Activated naive CD4-positive, alpha-beta T cell treated with Interleukin-2 at 50 U/mL for 16 hours (primary cell): ENCODE data around the gene RASA4.
"Not testable (repeated sequence)": the region's sequence is repeated elsewhere in the genome, so short reads cannot be mapped to it uniquely, and the experiment has no call there.

ENCODE experiments used
- DNase-seq: peaks from one replicate; pipeline ENCODE4 v3.0.0-alpha.2; 2020

RASA4 gene

GRCh38 chr7:102616507-102617125 lies at the start of gene RASA4:
RASA4 (minus strand) TSS chr7:102616756; CDS start chr7:102616689, 67 bp downstream.
- peak; percentile 34 for DNase-seq

GRCh38 chr7:102664765-102665164 lies 48.2 kb upstream of the RASA4 start:
- not testable (repeated sequence) for DNase-seq

DNA sequence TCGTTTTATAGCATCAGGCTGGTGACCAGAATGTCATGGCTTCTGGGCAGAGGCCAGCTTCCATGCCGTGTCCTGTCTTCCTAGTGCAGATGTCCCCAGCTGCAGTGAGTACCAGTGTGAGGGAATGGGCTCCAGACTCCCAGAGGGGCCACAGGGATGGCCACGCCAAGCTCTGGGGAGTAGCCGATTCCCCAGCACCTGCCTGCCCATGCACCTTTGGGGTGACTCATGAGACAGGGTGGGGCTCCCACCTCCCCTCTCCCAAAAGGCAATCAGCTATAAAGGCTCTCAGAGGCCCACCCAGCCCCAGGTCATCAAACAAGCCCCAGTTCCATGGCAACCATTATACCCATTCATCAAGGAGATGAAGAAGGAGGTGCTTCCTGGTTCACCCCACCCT lies 33.4 kb upstream of the RASA4 start, which contains the start of gene SPDYE2B:
Gene SPDYE2B (plus strand): TSS at position 396 of the 400 bp plus-strand sequence. CDS start 2,030 bp downstream, outside the sequence.
- not testable (repeated sequence) for DNase-seq

DNA sequence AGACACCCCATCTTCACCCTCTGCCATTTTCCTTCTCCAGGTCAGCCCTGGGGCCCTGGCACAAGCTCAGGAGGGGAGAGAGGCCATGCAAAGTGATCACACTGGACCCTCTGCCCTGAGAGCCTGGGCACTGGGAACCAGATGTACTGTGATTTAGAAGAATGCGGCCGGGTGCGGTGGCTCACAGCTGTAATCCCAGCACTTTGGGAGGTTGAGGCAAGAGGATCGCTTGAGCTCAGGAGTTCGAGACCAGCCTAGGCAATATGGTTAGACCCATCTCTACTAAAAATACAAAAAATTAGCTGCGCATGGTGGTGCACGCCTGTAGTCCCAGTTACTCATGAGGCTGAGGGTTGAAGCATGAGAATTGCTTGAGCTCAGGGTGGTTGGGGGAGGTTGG lies 31.3 kb upstream of the RASA4 start:
- not testable (repeated sequence) for DNase-seq

DNA sequence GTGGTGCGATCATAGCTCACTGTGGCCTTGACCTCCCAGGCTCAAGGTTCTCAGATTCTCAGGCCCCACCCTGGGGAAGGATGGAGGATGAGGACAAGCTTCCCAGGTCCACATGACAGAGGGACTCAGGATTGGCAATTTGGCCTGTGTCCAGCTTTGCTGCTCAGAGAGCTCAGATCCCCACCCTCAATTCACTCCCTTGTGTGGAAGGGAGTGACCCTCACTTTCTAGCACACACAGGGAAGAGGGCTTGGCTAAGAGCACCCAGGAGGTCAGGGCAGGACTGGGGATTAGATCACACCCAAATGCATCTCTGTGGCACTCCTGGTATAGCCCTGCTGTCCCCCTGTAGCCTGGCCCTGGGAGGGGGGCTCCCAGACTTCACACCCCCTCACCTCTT lies 26.8 kb upstream of the RASA4 start:
- DNase-seq, result not testable (repeated sequence)

GRCh38 chr7:102642691-102643090 lies 26.1 kb upstream of the RASA4 start, which contains the start of gene UPK3BL1:
UPK3BL1 (minus strand) TSS chr7:102642791; CDS start chr7:102642741, 50 bp downstream.
- not testable (repeated sequence) for DNase-seq

DNA sequence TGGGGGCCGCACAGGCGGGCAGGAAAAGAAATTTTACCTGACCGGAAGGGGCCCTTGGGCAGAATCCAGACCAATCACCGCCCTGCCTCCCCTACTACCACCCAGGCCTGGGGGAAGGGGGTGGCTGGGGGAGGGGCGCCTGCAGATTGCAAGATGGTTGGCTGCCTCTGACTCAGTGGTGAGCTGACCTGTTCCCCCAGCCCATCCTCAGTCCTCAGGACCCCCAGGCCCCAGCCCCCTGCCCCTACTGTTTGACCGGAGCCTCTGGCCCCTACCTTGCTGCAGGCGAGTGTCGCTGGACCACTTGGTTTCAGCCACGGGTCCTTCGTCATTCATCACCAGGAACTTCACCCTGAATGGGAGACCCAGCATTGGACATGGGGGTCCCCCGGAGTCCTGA lies 22.3 kb upstream of the RASA4 start:
- not testable (repeated sequence) for DNase-seq

GRCh38 chr7:102636956-102637355 lies 20.4 kb upstream of the RASA4 start:
- not testable (repeated sequence) for DNase-seq

DNA sequence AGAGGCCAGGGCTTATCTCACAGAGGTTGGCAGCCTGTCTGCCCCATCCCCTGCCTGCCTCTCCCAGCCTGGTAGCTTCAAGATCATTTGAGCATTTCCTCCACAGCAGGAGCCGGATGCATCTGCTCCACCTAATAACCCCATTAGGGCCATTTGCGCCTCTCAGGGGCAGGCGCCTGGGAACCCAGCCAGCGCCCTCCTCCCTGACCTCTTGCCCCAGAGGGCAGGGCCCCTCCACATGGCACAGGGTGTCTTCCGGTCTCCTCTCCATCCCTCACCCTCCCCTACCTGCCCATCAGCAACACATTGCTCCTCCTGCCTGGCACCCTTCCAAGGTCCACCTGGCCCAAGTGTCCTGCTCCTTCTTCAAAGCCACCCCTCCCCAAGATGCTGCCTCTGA lies 18.8 kb upstream of the RASA4 start:
- not testable (repeated sequence) for DNase-seq

DNA sequence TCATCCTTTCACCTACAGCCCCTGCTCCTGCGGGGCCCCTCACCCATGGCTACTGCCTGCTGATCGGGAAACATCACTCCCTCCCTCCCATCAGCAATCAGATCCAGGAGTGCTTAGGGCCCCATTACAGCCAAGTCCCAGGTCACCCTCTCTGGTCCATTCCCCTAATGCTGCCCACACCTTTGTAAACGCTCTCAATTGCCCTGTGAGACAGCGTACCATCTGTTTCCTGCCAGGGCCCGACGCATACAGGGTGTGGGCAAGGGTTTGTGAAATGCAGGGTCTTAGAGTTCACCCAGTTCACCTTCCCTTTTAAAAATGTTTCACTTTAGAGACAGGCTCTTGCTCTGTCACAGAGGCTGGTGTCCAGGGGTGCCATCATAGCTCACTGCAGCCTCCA lies 17.7 kb upstream of the RASA4 start:
- DNase-seq, result not testable (repeated sequence)

- not testable (repeated sequence) for DNase-seq
These were observed 14.1 kb upstream of the RASA4 start for GRCh38 chr7:102630622-102631021.

DNA sequence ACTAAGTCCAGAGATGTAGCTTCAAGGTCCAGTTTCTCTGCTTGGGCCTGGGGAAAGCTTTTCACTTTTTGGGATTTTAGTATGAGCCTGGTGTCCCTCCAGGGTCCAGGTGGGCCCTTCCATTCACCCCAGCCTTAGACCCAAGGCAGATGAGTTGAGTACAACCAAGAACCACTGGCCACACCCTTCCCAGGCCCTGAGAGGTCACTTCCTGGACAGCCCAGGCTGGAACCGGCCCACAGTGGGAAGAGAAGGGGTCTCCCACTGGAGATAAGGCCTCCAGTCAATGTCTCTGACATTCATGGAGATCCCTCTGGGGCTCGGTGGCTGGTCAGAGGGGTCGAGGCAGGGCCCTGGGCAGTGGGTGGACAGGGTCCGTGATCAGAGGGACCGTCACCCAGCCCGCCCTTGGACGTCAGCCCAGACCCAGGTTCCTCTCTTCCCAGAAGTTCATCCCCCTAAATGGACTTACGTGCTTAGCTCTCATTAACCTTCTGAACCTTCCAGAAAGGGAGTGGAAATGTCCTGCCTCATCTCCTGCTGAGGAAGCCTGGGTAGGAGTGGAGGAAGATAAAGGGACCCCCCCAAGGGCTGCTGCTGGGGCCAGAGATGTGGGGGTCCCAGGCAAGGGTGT lies 10.8 kb upstream of the RASA4 start:
- DNase-seq, result not testable (repeated sequence)

DNA sequence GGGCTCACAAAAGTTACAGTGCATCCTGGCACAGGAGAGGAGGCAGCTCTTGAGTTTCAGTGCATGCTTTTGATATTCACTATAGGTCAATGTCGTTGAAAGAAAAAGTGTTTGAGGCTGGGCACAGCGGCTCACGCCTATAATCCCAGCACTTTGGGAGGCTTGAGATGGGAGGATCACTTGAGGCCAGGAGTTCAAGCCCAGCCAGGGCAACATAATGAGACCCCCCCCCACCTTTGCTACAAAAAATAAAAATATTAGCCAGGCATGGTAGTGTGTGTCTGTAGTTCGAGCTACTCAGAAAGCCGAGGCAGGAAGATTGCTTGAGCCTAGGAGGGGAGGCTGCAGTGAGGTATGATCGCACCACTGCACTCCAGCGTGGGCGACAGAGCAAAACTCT lies 1.6 kb upstream of the RASA4 start:
- not testable (repeated sequence) for DNase-seq

DNA sequence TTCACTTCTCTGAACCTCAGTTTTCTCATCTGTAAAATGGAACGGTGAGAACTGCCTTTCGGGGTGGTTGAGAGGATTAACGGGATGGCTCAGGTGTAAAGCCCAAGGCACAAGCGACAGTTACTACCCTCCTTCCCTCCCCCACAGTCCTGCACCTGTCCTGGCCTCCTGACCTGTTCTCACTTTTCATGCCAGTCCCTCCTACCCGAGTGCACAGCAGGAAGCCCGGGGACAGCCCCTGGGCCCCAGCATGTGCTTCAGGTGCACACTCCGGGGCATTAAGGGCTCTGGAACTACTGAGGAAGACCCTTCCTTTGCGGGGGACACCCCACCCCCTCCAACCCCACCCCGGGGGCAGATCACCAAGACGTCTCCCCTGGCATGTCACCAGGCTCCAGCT lies 626 bp downstream of the RASA4 start:
- not testable (repeated sequence) for DNase-seq

GRCh38 chr7:102614873-102615272 lies 1.7 kb downstream of the RASA4 start:
- not testable (repeated sequence) for DNase-seq

- DNase-seq, result not testable (repeated sequence)
These were observed 2.2 kb downstream of the RASA4 start for GRCh38 chr7:102614346-102614697.

DNA sequence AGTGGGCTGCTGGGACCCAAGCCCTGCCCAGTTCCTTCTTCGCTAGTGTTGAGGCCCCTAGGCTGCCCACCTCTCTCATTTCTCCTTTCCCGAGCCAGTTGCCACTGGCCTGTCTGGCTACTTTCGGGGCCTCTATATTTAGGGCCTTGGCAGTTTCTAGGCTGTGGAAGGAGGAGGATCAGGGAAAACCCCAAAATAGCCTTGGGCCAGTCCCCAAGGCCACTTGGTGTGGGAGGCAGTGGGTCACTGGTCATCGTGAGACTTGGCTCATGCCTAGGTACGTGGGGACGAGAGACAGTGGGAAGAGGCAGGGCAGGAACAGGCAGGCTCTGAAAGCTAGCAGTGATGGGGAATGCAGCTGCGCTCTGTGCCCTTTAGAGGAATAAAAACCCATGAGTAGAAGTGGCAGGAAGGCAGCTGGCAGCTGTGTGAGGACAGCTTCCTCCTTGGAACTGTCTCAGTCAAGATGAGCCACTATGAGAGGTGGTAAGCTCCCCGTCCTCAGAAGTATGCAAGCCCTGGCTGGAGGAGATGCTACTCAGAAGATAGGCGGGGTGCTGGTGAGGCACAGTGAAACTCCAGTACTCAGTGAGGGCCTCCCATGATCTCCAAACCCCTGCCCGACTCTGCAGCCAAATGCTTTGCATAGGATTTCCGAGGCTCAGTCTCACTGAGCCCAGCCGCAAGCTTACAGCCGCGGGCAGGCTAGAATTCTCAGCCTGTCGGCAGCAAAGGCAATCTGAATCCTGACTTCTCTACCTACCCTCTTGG lies 2.8 kb downstream of the RASA4 start:
- DNase-seq, result not testable (repeated sequence)

- DNase-seq, result not testable (repeated sequence)
These were observed 4.8 kb downstream of the RASA4 start for GRCh38 chr7:102611675-102612325.

GRCh38 chr7:102611013-102611674 lies 5.4 kb downstream of the RASA4 start:
- not testable (repeated sequence) for DNase-seq

- not testable (repeated sequence) for DNase-seq
These were observed 6.1 kb downstream of the RASA4 start for GRCh38 chr7:102610441-102610840.

GRCh38 chr7:102609734-102610133 lies 6.8 kb downstream of the RASA4 start:
- not testable (repeated sequence) for DNase-seq

DNA sequence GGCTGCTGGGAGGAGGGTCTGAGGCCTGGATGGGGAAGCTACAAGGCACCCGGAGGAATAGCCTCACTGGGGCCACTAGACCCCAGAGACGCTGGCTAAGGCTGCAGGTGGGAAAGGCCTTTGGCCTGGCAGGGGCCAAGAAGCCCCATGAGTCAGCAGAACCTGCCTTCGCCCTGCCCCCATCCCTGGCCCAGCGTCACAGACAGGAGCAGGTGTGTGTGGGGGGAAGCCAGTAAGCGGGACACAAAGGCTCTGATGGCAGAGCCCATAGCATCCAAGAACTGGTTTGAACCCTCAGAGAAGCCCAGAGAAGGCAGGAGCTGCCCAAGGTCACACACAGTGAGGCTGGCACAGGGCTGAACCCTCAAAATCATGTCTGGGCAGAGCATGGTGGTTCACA lies 9.7 kb downstream of the RASA4 start:
- not testable (repeated sequence) for DNase-seq
